Skeletal muscle satellite cell (primary cell): ENCODE data around the gene LECT2. TPM values are rescaled to one million over a fixed set of nuclear protein-coding genes. Genes with fewer than 3 reads are reported as not detected.

Source experiments
- H3K27me3 ChIP-seq: 2 replicates; pipeline ENCODE4 v1.7.0; 2013; ENCODE audit warnings: low read length; ENCODE audit not compliant: control insufficient read depth, insufficient read depth
- H3K36me3 ChIP-seq: 2 replicates; pipeline ENCODE4 v1.7.0; 2013; ENCODE audit warnings: mild to moderate bottlenecking, control low read depth, low read length; ENCODE audit not compliant: insufficient read depth
- H3K4me1 ChIP-seq: 2 replicates; pipeline ENCODE4 v1.7.0; 2013; ENCODE audit warnings: low read length; ENCODE audit not compliant: control insufficient read depth, insufficient read depth
- H3K4me2 ChIP-seq: 2 replicates; pipeline ENCODE4 v1.7.0; 2013; ENCODE audit warnings: mild to moderate bottlenecking, low read length
- H3K4me3 ChIP-seq: 2 replicates; pipeline ENCODE4 v1.7.0; 2013; ENCODE audit warnings: low read length
- H3K9ac ChIP-seq: 2 replicates; pipeline ENCODE4 v1.7.0; 2013; ENCODE audit warnings: mild to moderate bottlenecking, low read depth, low read length, moderate library complexity
- H3K9me3 ChIP-seq: replicated peaks from 2 replicates; pipeline ENCODE4 v1.7.0; 2013; ENCODE audit warnings: mild to moderate bottlenecking, control low read depth, low read length
- total RNA-seq: library from RNA; depleted of rRNA; stranded (reverse); fragments of >200 nt; gene quantifications from 2 replicates; pipeline ENCODE4 v1.2.3, GENCODE V29; 2012; rRNA removed

LECT2 gene
- total RNA-seq = not detected in 2 replicates

DNA sequence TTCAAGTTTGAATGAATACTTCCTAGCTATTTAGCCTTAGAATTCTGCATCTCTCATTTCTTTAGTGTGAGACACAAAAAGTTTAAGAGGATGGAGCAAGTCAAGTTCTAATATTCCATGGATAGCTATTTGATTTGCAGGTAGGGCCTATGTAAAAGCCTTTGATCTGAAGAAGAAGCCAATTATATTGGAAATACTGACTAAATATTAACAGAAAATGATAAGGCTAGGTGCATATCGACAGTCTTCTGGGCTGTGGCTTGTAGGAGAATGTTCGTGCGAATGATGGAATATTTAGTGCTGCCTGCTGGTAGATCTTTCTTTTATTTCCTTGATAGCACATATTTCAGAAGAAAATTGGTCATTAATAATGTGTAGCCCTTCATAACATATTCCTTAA lies at the start of gene LECT2:
Gene LECT2, minus strand, starts transcription at position 85 of the 400 bp plus-strand sequence. CDS start 150 bp downstream, outside the sequence.
- H3K9ac ChIP-seq = no peak within 1 kb of the TSS
- H3K4me1 ChIP-seq = no peaks in the 10 kb centered on the region
- no peaks in the 10 kb centered on the region for H3K9me3 ChIP-seq
- no peaks in the 10 kb centered on the region for H3K27me3 ChIP-seq
- no peak within 1 kb of the TSS for H3K4me2 ChIP-seq
- no peak within 1 kb of the TSS for H3K4me3 ChIP-seq
- H3K36me3 ChIP-seq = no peaks in the 10 kb centered on the region

DNA sequence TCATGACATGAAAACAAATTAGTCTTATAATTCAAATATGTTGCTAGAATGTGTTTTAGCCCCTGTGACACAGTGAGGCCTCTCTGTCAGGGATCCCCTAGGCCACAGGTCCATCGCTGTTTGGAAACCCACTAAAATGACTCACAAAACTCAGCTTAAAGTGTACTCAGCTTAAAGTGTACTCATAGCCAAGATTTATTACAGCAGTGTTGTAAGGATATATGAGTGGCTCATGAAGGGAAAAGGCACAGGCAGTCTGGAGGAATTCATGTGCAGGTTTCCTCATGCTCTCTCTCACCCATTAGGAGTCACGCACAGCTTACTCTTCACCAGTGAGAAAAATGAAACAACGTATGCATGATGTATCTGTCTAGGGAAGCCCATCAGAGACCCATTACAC lies 49.7 kb upstream of the LECT2 start:
- Histone ChIP-seq H3K36me3 (no peaks in the 10 kb centered on the region), H3K9ac (peak overlapping the region; percentile 78), H3K4me2 (no peak overlapping the region), H3K4me1 (peaks cover 70% of the 10 kb centered on the region), H3K27me3 (no peaks in the 10 kb centered on the region), H3K4me3 (no peak overlapping the region), H3K9me3 (no peaks in the 10 kb centered on the region)

DNA sequence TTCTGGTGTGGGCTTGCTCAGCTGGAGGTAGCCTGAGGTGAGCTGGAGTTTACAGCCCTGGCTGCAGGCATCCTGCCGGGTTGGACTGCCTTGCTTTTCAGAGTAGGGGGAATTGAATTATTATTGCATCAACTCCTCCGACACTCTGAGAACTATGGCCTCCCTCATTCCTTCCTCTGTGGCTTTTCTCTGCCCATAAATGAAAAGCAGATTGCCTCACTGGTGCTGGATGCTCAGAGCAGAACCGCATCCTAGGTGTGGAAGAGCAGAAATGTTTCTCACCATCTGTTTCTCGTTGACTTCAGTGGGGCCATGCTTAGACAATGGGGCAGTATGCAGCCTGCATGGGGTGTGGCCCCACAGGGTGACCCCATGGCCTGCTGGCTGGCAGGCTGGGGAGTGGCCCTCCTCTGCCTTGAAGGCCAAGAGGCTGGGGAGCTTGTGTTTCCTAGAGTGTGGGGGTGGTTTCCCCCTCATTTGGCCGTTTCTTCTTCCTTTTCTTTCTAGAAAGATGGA lies 46.7 kb upstream of the LECT2 start:
- no peaks in the 10 kb centered on the region for H3K36me3 ChIP-seq
- no peaks in the 10 kb centered on the region for H3K9me3 ChIP-seq
- H3K27me3 ChIP-seq = no peaks in the 10 kb centered on the region
- no peak overlapping the region for H3K4me2 ChIP-seq
- H3K9ac ChIP-seq = no peak overlapping the region
- H3K4me3 ChIP-seq = no peak overlapping the region
- H3K4me1 ChIP-seq = peaks cover 67% of the 10 kb centered on the region

DNA sequence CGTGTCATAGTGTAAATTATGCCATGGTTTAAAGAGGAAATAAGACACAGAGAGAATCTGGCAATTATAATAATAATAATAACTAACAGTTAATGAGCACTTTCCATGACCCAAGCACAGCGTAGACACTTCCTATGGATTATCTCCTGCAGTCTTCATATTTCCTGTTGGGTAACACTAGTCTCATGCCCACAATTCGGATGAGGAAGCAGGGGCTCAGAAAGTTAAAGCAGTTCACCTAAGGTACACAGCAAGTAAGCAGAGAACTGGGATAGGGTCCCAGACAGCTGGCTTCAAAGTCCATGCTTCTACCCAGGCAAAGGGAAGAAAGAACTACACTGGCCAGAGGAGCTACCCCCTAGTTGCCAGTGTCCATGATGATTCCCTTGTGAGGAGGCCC lies 46.1 kb upstream of the LECT2 start:
- Histone ChIP-seq H3K4me2 (no peak overlapping the region), H3K4me3 (no peak overlapping the region), H3K4me1 (peaks cover 67% of the 10 kb centered on the region), H3K9me3 (no peaks in the 10 kb centered on the region), H3K9ac (no peak overlapping the region), H3K27me3 (no peaks in the 10 kb centered on the region), H3K36me3 (no peaks in the 10 kb centered on the region)

DNA sequence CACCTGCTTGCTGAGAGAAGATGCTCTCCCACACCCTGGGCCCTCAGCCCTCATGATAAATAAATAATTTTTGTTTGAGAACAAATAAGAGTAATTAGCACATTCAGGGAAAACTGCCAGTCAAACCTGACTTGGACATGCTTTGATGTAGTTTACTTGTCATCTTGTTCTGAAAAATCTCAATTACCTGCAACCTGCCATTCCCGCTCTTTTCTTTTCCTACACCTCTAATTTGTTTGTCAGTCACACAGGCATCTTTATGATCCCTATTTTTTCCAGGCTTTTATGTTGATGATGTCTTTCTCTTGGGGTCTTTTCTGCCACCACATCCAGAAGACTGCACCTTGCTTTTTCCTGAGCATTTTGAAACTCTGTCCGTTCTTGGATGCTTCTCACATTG lies 45.4 kb upstream of the LECT2 start:
- H3K4me3 ChIP-seq = no peak overlapping the region
- no peaks in the 10 kb centered on the region for H3K9me3 ChIP-seq
- peaks cover 65% of the 10 kb centered on the region for H3K4me1 ChIP-seq
- H3K36me3 ChIP-seq = no peaks in the 10 kb centered on the region
- H3K9ac ChIP-seq = no peak overlapping the region
- H3K27me3 ChIP-seq = no peaks in the 10 kb centered on the region
- H3K4me2 ChIP-seq = no peak overlapping the region

DNA sequence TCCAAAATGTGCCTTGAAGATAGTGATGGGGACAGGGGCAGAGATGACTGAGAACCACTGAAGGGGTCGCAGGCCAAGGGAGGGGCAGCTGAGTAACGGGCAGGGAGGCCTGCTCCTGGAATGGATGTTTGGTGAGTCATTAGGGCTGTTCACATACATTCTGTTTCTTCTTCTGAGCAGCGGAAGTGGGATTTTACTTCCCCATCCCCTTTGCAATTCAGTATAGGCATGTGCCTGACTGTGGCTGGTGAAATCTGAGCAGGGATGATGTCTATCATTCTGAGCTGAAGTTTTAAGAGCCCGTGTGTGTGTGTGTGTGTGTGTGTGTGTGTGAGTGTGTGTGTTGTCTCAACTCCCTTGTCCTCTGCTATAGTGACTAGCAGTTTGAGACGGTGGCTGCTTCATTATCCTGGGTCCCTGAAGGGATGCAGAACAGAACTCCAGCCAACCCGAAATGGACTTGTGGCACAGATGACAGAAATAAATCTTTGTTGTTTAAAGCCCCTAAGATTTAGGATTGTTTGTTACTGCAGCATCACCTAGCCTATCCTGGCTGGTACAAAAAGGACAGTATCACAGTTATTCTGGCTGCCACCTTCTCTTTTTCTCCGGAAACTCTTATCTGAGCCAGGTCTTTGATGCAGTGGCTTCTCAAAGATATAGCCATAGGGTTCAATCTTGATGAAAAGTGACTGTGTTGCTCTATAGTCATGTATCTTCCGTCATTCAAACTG lies 44.8 kb upstream of the LECT2 start:
- H3K27me3 ChIP-seq = no peaks in the 10 kb centered on the region
- H3K36me3 ChIP-seq = no peaks in the 10 kb centered on the region
- no peak overlapping the region for H3K4me3 ChIP-seq
- H3K4me2 ChIP-seq = peak overlapping the region; percentile 22
- no peaks in the 10 kb centered on the region for H3K9me3 ChIP-seq
- H3K4me1 ChIP-seq = peaks cover 65% of the 10 kb centered on the region
- H3K9ac ChIP-seq = peak overlapping the region; percentile 12

DNA sequence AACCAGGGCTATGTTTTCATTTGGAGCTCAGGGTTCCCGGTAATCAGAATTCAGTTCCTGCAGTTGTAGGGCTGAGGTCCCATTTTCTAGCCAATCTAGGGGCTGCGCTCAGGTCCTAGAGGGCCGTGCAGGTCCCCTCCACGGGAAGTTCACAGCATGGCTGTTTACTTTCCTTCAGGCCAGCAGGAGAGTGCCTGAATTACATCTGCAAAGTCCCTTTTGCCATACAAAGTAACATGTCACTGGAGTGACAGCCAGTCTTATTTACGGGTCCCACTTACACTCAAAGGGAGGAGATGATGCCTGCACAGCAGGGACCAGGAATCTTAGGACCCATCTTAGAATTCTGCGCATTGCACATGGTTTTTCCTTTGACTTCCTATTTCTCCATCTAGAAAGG lies 44.1 kb upstream of the LECT2 start:
- Histone ChIP-seq H3K9ac (peak overlapping the region; percentile 12), H3K9me3 (no peaks in the 10 kb centered on the region), H3K4me2 (peak overlapping the region; percentile 22), H3K36me3 (no peaks in the 10 kb centered on the region), H3K4me3 (no peak overlapping the region), H3K27me3 (no peaks in the 10 kb centered on the region), H3K4me1 (peaks cover 67% of the 10 kb centered on the region)

DNA sequence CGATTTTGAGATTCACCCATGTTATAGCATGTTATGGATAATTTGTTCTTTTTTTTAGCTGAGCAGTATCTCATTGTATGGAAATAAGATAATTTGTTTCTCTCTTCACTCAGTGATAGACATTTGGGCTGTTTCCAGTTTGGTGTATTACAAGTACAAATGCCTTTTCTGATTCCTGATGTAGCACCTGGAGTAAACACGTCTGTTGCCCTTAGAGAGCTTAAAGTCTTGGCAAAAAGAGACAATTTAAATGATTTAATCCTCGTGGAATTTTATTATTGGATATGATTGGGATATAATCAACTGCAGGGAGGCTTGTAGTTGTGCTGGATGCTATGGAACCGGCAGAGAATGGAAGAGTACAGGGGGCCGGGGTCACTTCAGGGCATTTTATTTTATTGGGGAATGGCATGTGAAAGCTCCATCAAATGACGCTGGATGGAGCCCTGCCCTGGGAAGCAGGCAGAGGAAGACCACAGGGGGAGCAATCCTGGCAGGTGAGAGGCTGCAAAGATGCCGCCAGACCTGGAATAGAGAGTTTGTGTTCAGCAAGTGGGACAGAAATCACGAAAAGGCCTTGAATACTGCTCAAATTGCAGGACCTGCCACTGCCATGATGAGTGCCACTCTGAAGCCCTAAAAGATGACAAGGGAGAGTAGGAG lies 43.0 kb upstream of the LECT2 start:
- Histone ChIP-seq H3K36me3 (no peaks in the 10 kb centered on the region), H3K4me1 (peaks cover 78% of the 10 kb centered on the region), H3K4me2 (no peak overlapping the region), H3K9me3 (no peaks in the 10 kb centered on the region), H3K9ac (no peak overlapping the region), H3K27me3 (no peaks in the 10 kb centered on the region), H3K4me3 (no peak overlapping the region)

DNA sequence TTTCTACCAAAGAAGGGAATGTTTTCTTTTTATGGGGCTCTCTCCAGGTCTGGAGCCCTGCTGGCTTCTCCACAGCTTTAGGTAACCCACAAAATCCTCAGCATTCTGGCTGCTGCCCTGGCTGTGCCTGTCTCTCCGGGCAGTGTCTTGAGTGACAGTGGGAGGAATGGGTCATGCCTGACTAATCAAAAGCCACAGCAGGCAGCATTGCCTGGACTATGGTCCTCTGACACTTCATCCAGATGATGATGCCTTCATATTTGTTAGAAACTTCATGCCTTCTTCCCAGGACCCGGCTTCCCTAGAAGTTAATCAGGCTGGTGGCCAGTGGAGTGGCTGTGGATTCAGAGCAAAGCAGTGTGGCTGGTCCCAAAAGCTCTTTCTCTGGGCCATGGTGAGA lies 41.8 kb upstream of the LECT2 start:
- Histone ChIP-seq H3K4me1 (peaks cover 76% of the 10 kb centered on the region), H3K27me3 (no peaks in the 10 kb centered on the region), H3K4me2 (peak overlapping the region; percentile 2), H3K9me3 (no peaks in the 10 kb centered on the region), H3K4me3 (no peak overlapping the region), H3K9ac (peak overlapping the region; percentile 26), H3K36me3 (no peaks in the 10 kb centered on the region)

DNA sequence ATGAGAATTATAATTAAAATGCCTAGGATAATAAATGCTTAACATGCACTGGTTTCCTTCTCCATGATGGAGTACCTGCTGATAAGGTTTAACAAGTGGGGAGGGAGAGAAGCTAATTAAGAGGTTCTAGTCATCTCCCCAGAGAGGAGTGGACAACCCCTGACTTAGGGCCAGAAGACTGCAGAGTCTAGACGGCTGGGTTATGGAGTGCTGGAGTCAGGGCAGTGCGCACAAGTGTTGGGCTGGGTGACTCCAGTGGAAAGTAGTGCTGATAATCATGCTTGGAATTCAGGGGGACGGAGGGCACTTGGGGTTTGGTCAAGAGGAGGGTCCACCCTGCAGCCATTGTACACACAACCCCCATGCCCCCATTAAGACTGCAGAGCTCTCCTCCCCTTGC lies 41.2 kb upstream of the LECT2 start:
- Histone ChIP-seq H3K4me3 (no peak overlapping the region), H3K36me3 (no peaks in the 10 kb centered on the region), H3K4me1 (peaks cover 70% of the 10 kb centered on the region), H3K4me2 (no peak overlapping the region), H3K9ac (peak overlapping the region; percentile 10), H3K27me3 (no peaks in the 10 kb centered on the region), H3K9me3 (no peaks in the 10 kb centered on the region)

DNA sequence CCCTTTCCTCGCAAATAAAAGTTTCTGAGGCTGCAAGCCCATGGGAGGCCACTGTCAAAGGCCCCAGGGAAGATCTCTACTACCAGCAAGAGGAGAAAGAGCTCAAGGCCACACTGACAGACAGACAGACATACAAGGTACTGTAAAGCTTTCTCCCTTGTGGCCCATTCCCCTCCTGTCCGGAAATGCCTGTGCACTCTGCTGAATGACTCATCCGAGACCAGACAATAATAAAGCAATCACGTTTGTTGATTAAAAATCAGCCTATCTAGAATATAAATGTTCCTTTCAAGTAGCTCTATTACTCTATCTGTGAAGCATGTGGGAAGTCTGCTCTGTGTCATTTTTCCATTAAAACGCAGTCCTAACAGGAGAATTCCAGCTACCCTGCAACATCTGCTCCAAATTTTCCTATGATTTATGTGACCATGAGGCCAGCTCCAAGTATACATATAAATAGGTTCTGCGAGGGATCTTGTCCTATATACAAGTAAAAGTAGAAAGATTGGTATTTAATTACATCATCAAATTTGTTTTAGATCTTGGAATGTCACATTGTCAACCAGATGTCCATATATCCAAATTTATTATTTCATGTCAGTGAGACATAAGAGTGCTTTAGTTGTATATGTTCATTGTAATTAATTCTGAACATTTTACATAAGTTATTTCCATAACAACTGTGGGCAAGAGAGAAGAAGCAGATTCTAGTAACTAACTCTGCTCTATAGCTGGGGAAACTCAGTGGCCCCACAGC lies 39.3 kb upstream of the LECT2 start:
- Histone ChIP-seq H3K4me3 (no peak overlapping the region), H3K36me3 (no peaks in the 10 kb centered on the region), H3K27me3 (no peaks in the 10 kb centered on the region), H3K9ac (peak overlapping the region; percentile 60), H3K4me1 (peaks cover 54% of the 10 kb centered on the region), H3K9me3 (no peaks in the 10 kb centered on the region), H3K4me2 (peak overlapping the region; percentile 42)
